CD4-positive, alpha-beta T cell (primary cell): Measurements from ENCODE around the gene DMXL2. TPM values are rescaled to one million over a fixed set of nuclear protein-coding genes. Genes with fewer than 3 reads are reported as not detected.

Source experiments
- ATAC-seq: fragments of 200-7000 bp; cut with Tn5 transposase; one replicate; pipeline ENCODE4 v1.10.0; 2022; ENCODE audit warnings: mild to moderate bottlenecking; ENCODE audit not compliant: poor library complexity
- CTCF ChIA-PET: fragments of 350-600 bp; sonication (Branson Sonifier 250); formaldehyde crosslinking; loops from one replicate; lab custom pipeline; 2021; ENCODE audit warnings: antibody characterized with exemption, inconsistent platforms; lab: Charles Lee
- POLR2A ChIA-PET: fragments of 350-600 bp; sonication (Branson Sonifier 250); formaldehyde crosslinking; loops from one replicate; lab custom pipeline; 2021; ENCODE audit warnings: antibody characterized with exemption, inconsistent platforms; lab: Charles Lee
- DNase-seq, 14 experiments: peaks; one replicate each; pipeline ENCODE4 v3.0.0-alpha.2; 2013 to 2020; ENCODE audit warnings: mixed read lengths in 2 of 14
- H3K27ac ChIP-seq, 2 donors: one replicate each; pipeline versions ENCODE4 v1.5.1 to v1.7.0; 2013; ENCODE audit warnings: low read length in 2 of 2, low read depth in 1 of 2, mild to moderate bottlenecking in 1 of 2
- H3K27me3 ChIP-seq, 2 experiments: 1 replicate in 1 of 2; 2 replicates in 1 of 2; pipeline versions ENCODE4 v1.6.1 to v1.7.0; 2013; ENCODE audit warnings: low read length in 2 of 2, control low read depth in 1 of 2, mild to moderate bottlenecking in 1 of 2, moderate library complexity in 1 of 2; ENCODE audit not compliant: insufficient read depth in 2 of 2, control insufficient read depth in 1 of 2
- H3K36me3 ChIP-seq: one replicate; pipeline ENCODE4 v1.6.1; 2013; ENCODE audit warnings: low read length, control low read depth; ENCODE audit not compliant: insufficient read depth
- H3K4me1 ChIP-seq: one replicate; pipeline ENCODE4 v1.6.1; 2013; ENCODE audit warnings: low read length, control low read depth; ENCODE audit not compliant: insufficient read depth
- H3K4me3 ChIP-seq: one replicate; pipeline ENCODE4 v1.5.1; 2013; ENCODE audit warnings: mild to moderate bottlenecking, low read length, moderate library complexity
- H3K9me3 ChIP-seq, 2 experiments: 1 replicate in 1 of 2; 2 replicates in 1 of 2; pipeline versions ENCODE4 v1.6.1 to v1.7.0; 2013; ENCODE audit warnings: low read length in 2 of 2, mild to moderate bottlenecking in 2 of 2, control low read depth in 1 of 2, moderate library complexity in 1 of 2; ENCODE audit not compliant: control insufficient read depth in 1 of 2, insufficient read depth in 1 of 2
- H3K27ac Mint-ChIP-seq: one replicate; pipeline ENCODE4 v1.8.0; 2020; ENCODE audit warnings: mixed read lengths
- H3K27me3 Mint-ChIP-seq: one replicate; pipeline ENCODE4 v1.8.0; 2021; ENCODE audit warnings: mixed read lengths
- H3K36me3 Mint-ChIP-seq: one replicate; pipeline ENCODE4 v1.8.0; 2021; ENCODE audit warnings: low read depth, mixed read lengths
- H3K4me1 Mint-ChIP-seq: one replicate; pipeline ENCODE4 v1.8.0; 2021; ENCODE audit warnings: low read depth, mixed read lengths
- H3K4me3 Mint-ChIP-seq: one replicate; pipeline ENCODE4 v1.8.0; 2020; ENCODE audit warnings: mild to moderate bottlenecking, mixed read lengths
- H3K9me3 Mint-ChIP-seq: one replicate; pipeline ENCODE4 v1.8.0; 2020; ENCODE audit warnings: mixed read lengths
- CTCF ChIP-seq: fragments of 200-600 bp; IDR thresholded peaks from one replicate; pipeline ENCODE4 v1.8.0; 2022; ENCODE audit warnings: antibody characterized with exemption, mild to moderate bottlenecking
- intact Hi-C, 2 experiments: fragments of 100-400 bp; cut with DNase I in 1 of 2; cut with micrococcal nuclease in 1 of 2; formaldehyde crosslinking; loops; one replicate each; pipeline versions ENCODE4 v1.15.1 to v1.9.0; 2023 to 2025; cut with DNase I, micrococcal nuclease
- total RNA-seq, 174 experiments: library from RNA in 2 of 174; stranded (reverse) in 2 of 174; gene quantifications; one replicate each; pipeline ENCODE4 v1.2.3 and lab custom pipeline; 2021 to 2026

DMXL2 gene
- total RNA-seq, 2 experiments from 2014 or later = 4.7 to 5.5 TPM

GRCh38 chr15:51499379-51499976 is 123.1 kb downstream of the DMXL2 start:
- H3K27me3 ChIP-seq = no peaks in the 10 kb centered on the region
- Mint-ChIP-seq H3K4me3 (no peak overlapping the region), H3K27me3 (no peaks in the 10 kb centered on the region), H3K4me1 (no peaks in the 10 kb centered on the region), H3K27ac (no peak overlapping the region), H3K9me3 (no peaks in the 10 kb centered on the region), H3K36me3 (peaks cover 4% of the 10 kb centered on the region)
- intact Hi-C loops = loop anchor here in 1 of 2 experiments (5.0 kb wide), 1 partner anchor 53 kb away; no protein-coding TSS in a partner anchor
- H3K9me3 ChIP-seq = no peaks in the 10 kb centered on the region
- no peak for TF ChIP-seq CTCF
- H3K4me1 ChIP-seq = no peaks in the 10 kb centered on the region
- POLR2A ChIA-PET = no interaction called here
- H3K27ac ChIP-seq = no peak overlapping the region
- H3K36me3 ChIP-seq = no peaks in the 10 kb centered on the region
- H3K4me3 ChIP-seq = no peak overlapping the region
- DNase-seq (peak in 1 of 14 experiments; percentile 5), ATAC-seq (no peak)
- CTCF ChIA-PET = no interaction called here

- Mint-ChIP-seq H3K27me3 (no peaks in the 10 kb centered on the region), H3K4me3 (no peak overlapping the region), H3K27ac (no peak overlapping the region), H3K9me3 (no peaks in the 10 kb centered on the region), H3K36me3 (peaks cover 4% of the 10 kb centered on the region), H3K4me1 (no peaks in the 10 kb centered on the region)
- ChIA-PET CTCF (interaction anchor here (0.9 kb wide), 1 partner anchor 28 kb away, joined by 3 read pairs; no protein-coding TSS in a partner anchor), POLR2A (no interaction called here)
- H3K9me3 ChIP-seq = no peaks in the 10 kb centered on the region
- ATAC-seq (no peak), DNase-seq (no peak)
- no peak for TF ChIP-seq CTCF
- no peaks in the 10 kb centered on the region for H3K4me1 ChIP-seq
- no peak overlapping the region for H3K27ac ChIP-seq
- no peak overlapping the region for H3K4me3 ChIP-seq
- intact Hi-C loops = loop anchor here in 1 of 2 experiments (5.0 kb wide), 1 partner anchor 54 kb away; no protein-coding TSS in a partner anchor
- H3K27me3 ChIP-seq = no peaks in the 10 kb centered on the region
- H3K36me3 ChIP-seq = no peaks in the 10 kb centered on the region
These were observed 124.8 kb downstream of the DMXL2 start for GRCh38 chr15:51497806-51498205.

GRCh38 chr15:51496246-51496645 is 126.3 kb downstream of the DMXL2 start:
- Mint-ChIP-seq H3K36me3 (peaks cover 2% of the 10 kb centered on the region), H3K9me3 (no peaks in the 10 kb centered on the region), H3K27ac (no peak overlapping the region), H3K4me1 (no peaks in the 10 kb centered on the region), H3K27me3 (no peaks in the 10 kb centered on the region), H3K4me3 (no peak overlapping the region)
- no peak for TF ChIP-seq CTCF
- no peaks in the 10 kb centered on the region for H3K4me1 ChIP-seq
- ChIA-PET CTCF (no interaction called here), POLR2A (no interaction called here)
- H3K4me3 ChIP-seq = no peak overlapping the region
- H3K27ac ChIP-seq = no peak overlapping the region
- H3K9me3 ChIP-seq = no peaks in the 10 kb centered on the region
- ATAC-seq = no peak
- no peaks in the 10 kb centered on the region for H3K27me3 ChIP-seq
- no peaks in the 10 kb centered on the region for H3K36me3 ChIP-seq
- intact Hi-C loops = loop anchor here in 1 of 2 experiments (5.0 kb wide), 1 partner anchor 56 kb away; no protein-coding TSS in a partner anchor
- no peak for DNase-seq
